GM12874 (cell line): ENCODE measurements around the gene HNRNPLL.

Experiments
- CTCF ChIP-seq: IDR thresholded peaks from 2 replicates; pipeline ENCODE4 v1.5.1; 2011; ENCODE audit warnings: low read depth, mild to moderate bottlenecking, control low read depth, low read length, moderate library complexity; ENCODE audit not compliant: insufficient read depth

The HNRNPLL gene

GRCh38 chr2:38597115-38597514, 5.6 kb downstream of the HNRNPLL start:
- TF ChIP-seq CTCF, result no peak

- no peak for TF ChIP-seq CTCF
Observed at GRCh38 chr2:38596229-38596628, 6.5 kb downstream of the HNRNPLL start.

GRCh38 chr2:38592951-38593350, 9.8 kb downstream of the HNRNPLL start:
- no peak for TF ChIP-seq CTCF

- TF ChIP-seq CTCF, result no peak
Observed at GRCh38 chr2:38591152-38591551, 11.6 kb downstream of the HNRNPLL start.

GRCh38 chr2:38590053-38590452, 12.7 kb downstream of the HNRNPLL start:
- TF ChIP-seq CTCF, result no peak

GRCh38 chr2:38586931-38587330, 15.8 kb downstream of the HNRNPLL start:
- TF ChIP-seq CTCF, result no peak

GRCh38 chr2:38584881-38585280, 17.8 kb downstream of the HNRNPLL start:
- no peak for TF ChIP-seq CTCF

GRCh38 chr2:38583994-38584393, 18.7 kb downstream of the HNRNPLL start:
- no peak for TF ChIP-seq CTCF
